ENCODE measurements around the gene MSL1.

DNA sequence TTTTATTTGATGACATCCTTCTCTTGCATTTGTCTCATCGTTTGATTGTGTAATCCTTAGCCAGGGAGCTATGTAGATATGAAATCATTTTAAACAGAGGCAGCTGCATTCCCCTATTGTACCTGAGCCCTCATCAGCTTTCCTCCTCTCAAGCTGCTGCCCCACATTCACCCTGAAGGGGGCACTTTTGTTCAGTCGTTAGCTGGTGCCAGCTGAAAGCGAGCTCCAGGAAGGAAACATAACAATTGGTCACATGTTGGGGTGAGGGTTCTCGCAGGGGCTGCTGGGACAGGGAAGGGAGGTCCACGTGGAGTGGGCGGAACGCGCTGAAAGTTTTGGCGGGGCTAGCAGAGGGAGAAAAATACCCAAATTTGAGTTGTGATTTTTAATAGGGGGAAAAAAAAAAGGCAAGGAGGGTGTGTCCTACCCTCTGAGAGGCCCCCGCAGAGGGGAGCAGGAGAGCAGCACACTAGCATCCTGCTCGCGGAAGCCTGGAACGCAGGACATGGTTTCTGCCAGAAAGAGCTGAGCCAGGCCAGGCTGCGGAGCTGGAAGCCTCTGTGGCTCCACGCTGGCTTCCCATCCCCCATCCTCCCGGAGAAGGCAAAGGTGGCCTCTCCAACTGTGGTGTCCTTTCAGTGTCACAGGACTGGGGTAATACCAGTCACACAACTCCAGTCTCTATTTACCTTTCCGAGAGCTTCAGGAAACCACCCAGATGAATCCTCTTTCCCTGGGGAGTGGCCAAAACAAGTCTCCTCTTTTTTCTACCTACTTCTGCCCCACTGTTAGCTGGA, 8.5 kb upstream of the MSL1 start:
- TF ChIP-seq EP300 (IDR thresholded peaks at IDR 0.05; ENCODE audit: borderline replicate concordance) = peak; percentile 30; the same call in 1 of the 2 replicates
- peak; percentile 70 for TF ChIP-seq EGR1 (IDR thresholded peaks at IDR 0.05)
- TF ChIP-seq CREB1 (IDR thresholded peaks at IDR 0.05; ENCODE audit: low read depth) = no peak
- TF ChIP-seq TEAD4 (IDR thresholded peaks at IDR 0.05) = peak; percentile 4; the same call in 1 of the 2 replicates
- TF ChIP-seq YY1 (IDR thresholded peaks at IDR 0.05; ENCODE audit: low read depth) = peak; percentile 60
- peak; percentile 92 for TF ChIP-seq RAD21 (IDR thresholded peaks at IDR 0.05; ENCODE audit: low read depth)
- peak; percentile 63; the same call in 1 of the 2 replicates for TF ChIP-seq TAF1 (IDR thresholded peaks at IDR 0.05; ENCODE audit: low read depth)
- peak; percentile 98 for TF ChIP-seq MAX (IDR thresholded peaks at IDR 0.05)
- TF ChIP-seq CEBPB (IDR thresholded peaks at IDR 0.05) = no peak
